A549 (cell line): Measurements from ENCODE around the gene CALN1. TPM values are rescaled to one million over a fixed set of nuclear protein-coding genes. Genes with fewer than 3 reads are reported as not detected.
A peak's percentile ranks its signal among the peaks of the same experiment; 100 is the strongest.
"Not testable (repeated sequence)": the region's sequence is repeated elsewhere in the genome, so short reads cannot be mapped to it uniquely, and the experiment has no call there.

Experiments
- ATAC-seq, 2 experiments: fragments of 200-7000 bp in 1 of 2; fragments of >200 bp in 1 of 2; cut with Nextera tagmentation in 1 of 2; cut with Tn5 transposase in 1 of 2; 3 replicates each; pipeline versions ENCODE4 v1.8.0 to v1.9.1; 2018 to 2020; ENCODE audit warnings: mild to moderate bottlenecking in 1 of 2, moderate library complexity in 1 of 2
- CTCF ChIA-PET: fragments of 300-600 bp; sonication (Branson Sonifier 250); formaldehyde crosslinking; extraction: SDS; loops from one replicate; lab custom pipeline; 2021; ENCODE audit warnings: antibody characterized with exemption, inconsistent platforms; lab: Yijun Ruan, JAX
- POLR2A ChIA-PET: fragments of 350-600 bp; formaldehyde crosslinking; extraction: SDS; loops from one replicate; lab custom pipeline; 2021; ENCODE audit warnings: antibody characterized with exemption, inconsistent platforms; lab: Yijun Ruan, JAX
- DNase-seq, 2 experiments: peaks; one replicate each; pipeline versions ENCODE4 v3.0.0 to v3.0.0-alpha.2; 2011 to 2016; ENCODE audit warnings: low read depth in 1 of 2, low spot score in 1 of 2
- FAIRE-seq: peaks from 2 replicates; lab custom pipeline; 2011; peaks lifted over from hg19 to GRCh38; lab: Jason Lieb, UNC
- H3K27ac ChIP-seq, 2 experiments: fragments of >200 bp; sonication (Bioruptor Twin); formaldehyde crosslinking; 3 replicates each; pipeline ENCODE4 v1.5.1; 2016 to 2017
- H3K4me1 ChIP-seq: fragments of >200 bp; sonication (Bioruptor Twin); formaldehyde crosslinking; 3 replicates; pipeline ENCODE4 v1.6.1; 2016
- H3K4me2 ChIP-seq: fragments of >200 bp; sonication (Bioruptor Twin); formaldehyde crosslinking; 3 replicates; pipeline ENCODE4 v1.6.1; 2016
- H3K4me3 ChIP-seq: fragments of >200 bp; sonication (Bioruptor Twin); formaldehyde crosslinking; 3 replicates; pipeline ENCODE4 v1.5.1; 2016
- H3K9me3 ChIP-seq: fragments of >200 bp; sonication (Bioruptor Twin); formaldehyde crosslinking; 3 replicates; pipeline ENCODE4 v1.6.1; 2016
- CBX8 ChIP-seq: fragments of 200-600 bp; sonication (generic); IDR thresholded peaks from 2 replicates; pipeline ENCODE4 v1.6.1; 2016
- CHD2 ChIP-seq: fragments of 150-350 bp; IDR thresholded peaks from 2 replicates; pipeline ENCODE4 v1.6.1; 2014; ENCODE audit warnings: low read length; ENCODE audit not compliant: partially characterized antibody
- CHD4 ChIP-seq: fragments of 200-600 bp; sonication (generic); IDR thresholded peaks from 2 replicates; pipeline ENCODE4 v1.6.1; 2016; ENCODE audit warnings: antibody characterized with exemption, mild to moderate bottlenecking, borderline replicate concordance
- FOXS1 ChIP-seq: fragments of 250-450 bp; sonication (Bioruptor Pico); IDR thresholded peaks from 2 replicates; pipeline ENCODE4 v1.5.0; 2020; ENCODE audit warnings: mild to moderate bottlenecking, moderate library complexity
- HDAC2 ChIP-seq: fragments of 200-600 bp; sonication (generic); IDR thresholded peaks from 2 replicates; pipeline ENCODE4 v1.6.1; 2016
- HOXB13 ChIP-seq: fragments of 250-450 bp; sonication (Bioruptor Pico); IDR thresholded peaks from 2 replicates; pipeline ENCODE4 v1.5.0; 2020; ENCODE audit warnings: low read depth, mild to moderate bottlenecking, moderate library complexity
- JUN ChIP-seq, 2 experiments: fragments of >200 bp; sonication (Bioruptor Twin); formaldehyde crosslinking; IDR thresholded peaks; 2 replicates in 1 of 2; 3 replicates in 1 of 2; pipeline ENCODE4 v1.6.1; 2016 to 2017
- MAZ ChIP-seq: fragments of 150-350 bp; IDR thresholded peaks from 2 replicates; pipeline ENCODE4 v1.6.1; 2014; ENCODE audit warnings: antibody characterized with exemption, low read depth, low read length, borderline replicate concordance
- NFE2L2 ChIP-seq: fragments of 150-350 bp; conservative IDR thresholded peaks from 2 replicates; pipeline ENCODE4 v1.6.1; 2014; ENCODE audit warnings: low read length
- NPAS2 ChIP-seq: fragments of 250-450 bp; sonication (Bioruptor Pico); IDR thresholded peaks from 2 replicates; pipeline ENCODE4 v1.8.0; 2022; ENCODE audit warnings: mild to moderate bottlenecking, moderate library complexity, borderline replicate concordance
- NR3C1 ChIP-seq: fragments of >200 bp; sonication (Bioruptor Twin); formaldehyde crosslinking; IDR thresholded peaks from 3 replicates; pipeline ENCODE4 v1.6.1; 2017
- PHF8 ChIP-seq: fragments of 200-600 bp; sonication (generic); IDR thresholded peaks from 2 replicates; pipeline ENCODE4 v1.6.1; 2016; ENCODE audit warnings: low read depth, mild to moderate bottlenecking, antibody characterized with exemption, moderate library complexity, borderline replicate concordance
- RAD21 ChIP-seq, 2 experiments: fragments of >200 bp in 1 of 2; sonication (Bioruptor Twin) in 1 of 2; formaldehyde crosslinking in 1 of 2; IDR thresholded peaks in 1 of 2; conservative IDR thresholded peaks in 1 of 2; 2 replicates in 1 of 2; 3 replicates in 1 of 2; pipeline ENCODE4 v1.6.1; 2012 to 2018; ENCODE audit warnings: inconsistent platforms in 1 of 2
- RCOR1 ChIP-seq: fragments of 150-350 bp; IDR thresholded peaks from 2 replicates; pipeline ENCODE4 v1.6.1; 2014; ENCODE audit warnings: antibody characterized with exemption, low read length, low read depth
- RFX5 ChIP-seq: fragments of 450-650 bp; IDR thresholded peaks from 2 replicates; pipeline ENCODE4 v1.7.1; 2014; ENCODE audit warnings: antibody characterized with exemption, mild to moderate bottlenecking, moderate library complexity
- SMC3 ChIP-seq: fragments of >200 bp; sonication (Bioruptor Twin); formaldehyde crosslinking; IDR thresholded peaks from 3 replicates; pipeline ENCODE4 v1.6.1; 2018; ENCODE audit warnings: inconsistent platforms
- SREBF2 ChIP-seq: fragments of 450-650 bp; IDR thresholded peaks from 2 replicates; pipeline ENCODE4 v1.6.1; 2014; ENCODE audit warnings: mild to moderate bottlenecking, moderate library complexity
- WGBS: methylation state at CpG from one replicate; pipeline ENCODE4 v1.1.6; 2017; ENCODE audit errors: missing lambda C conversion rate; 5-methylcytosine and 5-hydroxymethylcytosine counted together
- polyA plus RNA-seq, 4 experiments: library from polyadenylated mRNA; depleted of rRNA in 3 of 4; stranded (reverse); fragments of >200 nt; fragmentation: RNase III in 1 of 4; extraction: RNeasy Plus Mini Kit Qiagen cat#74134 plus additional on column Dnase treatment in 1 of 4; gene quantifications; 2 replicates in 3 of 4; 3 replicates in 1 of 4; pipeline ENCODE4 v1.2.3, GENCODE V29; 2011 to 2017
- TF ChIP-seq, protein P1 (sequence below): IDR thresholded peaks from 2 replicates; pipeline ENCODE4 v1.6.1; 2012; ENCODE audit warnings: low read depth, borderline replicate concordance
- TF ChIP-seq, protein P2 (sequence below): fragments of >200 bp; sonication (Bioruptor Twin); formaldehyde crosslinking; IDR thresholded peaks from 3 replicates; pipeline ENCODE4 v1.5.1; 2016
- TF ChIP-seq, protein P3 (sequence below): fragments of 450-650 bp; IDR thresholded peaks from 2 replicates; pipeline ENCODE4 v1.6.1; 2014; ENCODE audit warnings: antibody characterized with exemption

CALN1 gene
- polyA plus RNA-seq, 2 of the 4 experiments (the other 2 are of a cell fraction) = not detected

DNA sequence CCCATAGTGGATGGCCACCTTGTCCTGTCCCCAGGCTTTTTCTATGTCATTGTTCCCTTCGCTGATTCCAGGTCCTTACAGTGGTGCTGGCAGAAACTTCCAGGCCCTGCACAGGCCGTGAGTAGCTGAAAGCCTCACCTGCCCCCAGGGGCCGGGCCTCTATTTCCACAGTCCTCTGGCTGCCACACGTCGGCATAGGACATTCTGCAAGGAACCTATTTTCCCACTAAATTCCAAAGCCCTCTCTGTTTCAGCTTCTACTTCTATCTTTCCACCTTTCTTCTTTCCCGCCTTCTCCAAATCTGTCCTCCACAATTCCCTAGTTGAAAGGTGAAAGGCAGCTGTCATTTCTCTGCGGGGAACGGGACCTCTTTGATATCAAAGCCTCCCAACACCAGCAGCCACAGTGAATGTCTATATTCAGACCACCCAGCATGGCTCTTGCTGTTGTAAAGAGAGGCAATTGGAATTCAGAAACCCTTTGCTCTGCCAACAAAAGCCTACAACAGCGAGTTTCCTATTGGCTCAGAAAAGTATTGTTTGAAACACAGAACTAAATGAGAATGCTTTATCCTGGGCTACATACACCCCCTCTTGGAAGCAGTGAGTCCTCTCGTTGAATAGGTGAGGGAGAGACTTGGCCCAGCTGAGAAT lies 672.5 kb downstream of the CALN1 start:
- TF ChIP-seq RFX5 = no peak
- no peak for TF ChIP-seq HDAC2
- no peak for TF ChIP-seq CHD4
- TF ChIP-seq CHD2 = no peak
- TF ChIP-seq SMC3 = no peak
- TF ChIP-seq, protein P1, sequence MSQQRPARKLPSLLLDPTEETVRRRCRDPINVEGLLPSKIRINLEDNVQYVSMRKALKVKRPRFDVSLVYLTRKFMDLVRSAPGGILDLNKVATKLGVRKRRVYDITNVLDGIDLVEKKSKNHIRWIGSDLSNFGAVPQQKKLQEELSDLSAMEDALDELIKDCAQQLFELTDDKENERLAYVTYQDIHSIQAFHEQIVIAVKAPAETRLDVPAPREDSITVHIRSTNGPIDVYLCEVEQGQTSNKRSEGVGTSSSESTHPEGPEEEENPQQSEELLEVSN = no peak
- no peak for TF ChIP-seq JUN (IDR thresholded peaks at IDR 0.05)
- no peak for TF ChIP-seq MAZ
- DNase-seq = no peak
- no peak for ATAC-seq
- no peak for FAIRE-seq
- CTCF ChIA-PET = interaction anchor here (1.0 to 1.5 kb wide), 2 partner anchors 12 to 911 kb away, joined by 3 read pairs; no protein-coding TSS in a partner anchor
- no peaks in the 10 kb centered on the region for H3K9me3 ChIP-seq
- POLR2A ChIA-PET = no interaction called here
- H3K4me2 ChIP-seq = no peak overlapping the region
- no peak overlapping the region for H3K4me3 ChIP-seq
- no peaks in the 10 kb centered on the region for H3K4me1 ChIP-seq
- 22% methylated on average over 10 of the region's 10 CpGs for WGBS
- no peak overlapping the region for H3K27ac ChIP-seq

- H3K4me3 ChIP-seq, DNase-seq, POLR2A ChIA-PET, H3K9me3 ChIP-seq, H3K4me1 ChIP-seq, H3K4me2 ChIP-seq, FAIRE-seq, ATAC-seq, H3K27ac ChIP-seq: not testable (repeated sequence)
- CTCF ChIA-PET = interaction anchor here (1.1 to 5.9 kb wide), 4 partner anchors 14 to 907 kb away, joined by 3 to 84 read pairs (median 20); no protein-coding TSS in a partner anchor
- 40% methylated on average over 12 of the region's 42 CpGs for WGBS
Measured at GRCh38 chr7:71737931-71738540, 674.1 kb downstream of the CALN1 start.

GRCh38 chr7:71735961-71736556 lies 676.1 kb downstream of the CALN1 start:
- Histone ChIP-seq H3K9me3 (no peaks in the 10 kb centered on the region; the same call in 2 of the 3 replicates), H3K4me3 (no peak overlapping the region)
- TF ChIP-seq CHD4 (no peak), SMC3 (peak; percentile 68), NFE2L2 (no peak), RCOR1 (no peak), NR3C1 (no peak), SREBF2 (no peak), FOXS1 (CRISPR knock-in tag) (no peak), PHF8 (no peak), RAD21 (conservative IDR thresholded peaks at IDR 0.05 in 1 of 2, IDR thresholded peaks at IDR 0.05 in 1 of 2) (peak; percentile 63 to 73), HDAC2 (no peak), CBX8 (no peak), RFX5 (no peak), HOXB13 (no peak), NPAS2 (CRISPR knock-in tag) (no peak)
- TF ChIP-seq, protein P2, sequence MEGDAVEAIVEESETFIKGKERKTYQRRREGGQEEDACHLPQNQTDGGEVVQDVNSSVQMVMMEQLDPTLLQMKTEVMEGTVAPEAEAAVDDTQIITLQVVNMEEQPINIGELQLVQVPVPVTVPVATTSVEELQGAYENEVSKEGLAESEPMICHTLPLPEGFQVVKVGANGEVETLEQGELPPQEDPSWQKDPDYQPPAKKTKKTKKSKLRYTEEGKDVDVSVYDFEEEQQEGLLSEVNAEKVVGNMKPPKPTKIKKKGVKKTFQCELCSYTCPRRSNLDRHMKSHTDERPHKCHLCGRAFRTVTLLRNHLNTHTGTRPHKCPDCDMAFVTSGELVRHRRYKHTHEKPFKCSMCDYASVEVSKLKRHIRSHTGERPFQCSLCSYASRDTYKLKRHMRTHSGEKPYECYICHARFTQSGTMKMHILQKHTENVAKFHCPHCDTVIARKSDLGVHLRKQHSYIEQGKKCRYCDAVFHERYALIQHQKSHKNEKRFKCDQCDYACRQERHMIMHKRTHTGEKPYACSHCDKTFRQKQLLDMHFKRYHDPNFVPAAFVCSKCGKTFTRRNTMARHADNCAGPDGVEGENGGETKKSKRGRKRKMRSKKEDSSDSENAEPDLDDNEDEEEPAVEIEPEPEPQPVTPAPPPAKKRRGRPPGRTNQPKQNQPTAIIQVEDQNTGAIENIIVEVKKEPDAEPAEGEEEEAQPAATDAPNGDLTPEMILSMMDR = peak; percentile 72
- TF ChIP-seq, protein P3, sequence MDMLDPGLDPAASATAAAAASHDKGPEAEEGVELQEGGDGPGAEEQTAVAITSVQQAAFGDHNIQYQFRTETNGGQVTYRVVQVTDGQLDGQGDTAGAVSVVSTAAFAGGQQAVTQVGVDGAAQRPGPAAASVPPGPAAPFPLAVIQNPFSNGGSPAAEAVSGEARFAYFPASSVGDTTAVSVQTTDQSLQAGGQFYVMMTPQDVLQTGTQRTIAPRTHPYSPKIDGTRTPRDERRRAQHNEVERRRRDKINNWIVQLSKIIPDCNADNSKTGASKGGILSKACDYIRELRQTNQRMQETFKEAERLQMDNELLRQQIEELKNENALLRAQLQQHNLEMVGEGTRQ = no peak
- TF ChIP-seq, all 56 proteins: peak for 3
- Histone ChIP-seq H3K4me1 (no peaks in the 10 kb centered on the region), H3K4me2 (no peak overlapping the region), H3K27ac (no peak overlapping the region)
- 19% methylated on average over 7 of the region's 7 CpGs for WGBS
- CTCF ChIA-PET = interaction anchor here (0.5 to 5.9 kb wide), 34 partner anchors 9 to 934 kb away, joined by 3 to 84 read pairs (median 4); no protein-coding TSS in a partner anchor
- ATAC-seq (peak; percentile 75 to 83; a peak in 5 of 6 replicates), DNase-seq (peak; percentile 21 to 53), FAIRE-seq (no peak)
- POLR2A ChIA-PET = no interaction called here
